HG03060 (cell line): ENCODE measurements around the gene PADI6.
"Not testable (repeated sequence)": the region's sequence is repeated elsewhere in the genome, so short reads cannot be mapped to it uniquely, and the experiment has no call there.

Experiments
- ATAC-seq: cut with Tn5 transposase; IDR thresholded peaks from one replicate; pipeline ENCODE4 v1.9.1; 2021; ENCODE audit warnings: low read depth, moderate number of reproducible peaks; ENCODE audit not compliant: unreplicated experiment

The PADI6 gene

DNA sequence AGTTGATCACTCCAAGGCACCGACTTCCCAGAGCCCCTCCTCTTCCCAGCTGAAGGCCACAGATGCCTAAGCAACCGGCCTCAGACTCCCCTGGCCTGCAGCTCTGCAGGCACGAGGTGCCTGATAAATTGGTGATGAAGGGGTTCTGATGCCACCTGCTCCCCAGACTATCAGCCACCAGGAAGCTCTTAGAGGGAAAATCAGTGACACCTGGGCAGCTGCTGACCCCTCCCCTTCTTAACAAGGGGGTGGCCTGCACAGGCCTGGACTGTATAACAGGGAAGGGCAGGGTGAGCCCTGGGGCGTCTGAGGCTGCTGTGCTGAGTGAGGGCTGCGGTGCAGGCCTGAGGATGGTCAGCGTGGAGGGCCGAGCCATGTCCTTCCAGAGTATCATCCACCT is at the start of gene PADI6:
PADI6 (plus strand) TSS at position 301 of the 400 bp plus-strand sequence; CDS start at position 351, 50 bp downstream.
- ATAC-seq = no peak

DNA sequence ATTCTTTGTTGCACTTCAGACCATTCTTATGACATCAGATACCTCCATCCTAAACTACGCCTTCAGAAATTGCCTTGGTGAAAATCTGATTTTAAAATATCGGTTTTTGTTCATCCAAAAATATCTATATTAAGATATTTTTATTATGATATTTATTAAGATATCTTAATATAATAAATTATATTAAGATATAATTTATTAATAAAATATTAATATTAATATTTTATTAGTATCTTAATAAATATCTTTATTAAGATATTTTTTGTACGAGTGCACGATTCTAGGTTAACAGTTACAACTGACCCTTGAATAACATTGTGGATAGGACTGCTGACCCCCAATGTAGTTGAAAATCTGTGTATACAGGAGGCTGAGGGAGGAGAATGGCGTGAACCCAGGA is 43.1 kb upstream of the PADI6 start:
- ATAC-seq = no peak

DNA sequence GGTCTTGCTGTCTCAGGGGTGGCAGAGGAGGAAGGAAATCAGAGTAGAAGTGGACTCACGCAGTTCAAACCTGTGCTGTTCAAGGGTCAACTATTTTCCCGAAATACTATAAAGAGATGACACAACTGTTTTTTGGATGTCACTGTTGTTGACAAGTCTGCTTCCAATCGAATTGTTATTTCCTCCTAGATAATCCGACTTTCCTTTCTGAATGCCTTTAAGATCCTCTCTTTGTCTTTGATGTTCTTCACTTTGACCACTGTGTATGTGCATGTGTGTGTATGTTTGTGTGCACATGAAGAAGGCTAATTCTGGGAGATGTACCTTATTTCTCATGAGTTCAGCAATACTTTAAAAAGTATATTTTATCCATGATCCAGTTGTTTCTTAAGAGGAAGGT is 42.4 kb upstream of the PADI6 start:
- no peak for ATAC-seq

DNA sequence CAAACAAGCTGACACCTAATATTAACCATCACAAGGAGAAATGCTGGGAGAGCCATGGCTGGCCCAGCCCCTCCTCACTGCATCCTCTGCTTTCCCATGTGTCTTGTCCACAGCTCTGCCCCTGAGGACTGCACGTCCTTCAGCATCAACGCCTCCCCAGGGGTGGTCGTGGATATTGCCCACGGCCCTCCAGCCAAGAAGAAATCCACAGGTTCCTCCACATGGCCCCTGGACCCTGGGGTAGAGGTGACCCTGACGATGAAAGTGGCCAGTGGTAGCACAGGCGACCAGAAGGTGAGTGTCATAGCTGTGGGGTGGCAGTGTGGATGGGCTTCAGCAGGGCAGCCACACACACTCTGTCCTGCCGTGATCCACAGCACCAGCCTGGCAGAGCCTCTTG is 41.1 kb upstream of the PADI6 start:
- no peak for ATAC-seq

DNA sequence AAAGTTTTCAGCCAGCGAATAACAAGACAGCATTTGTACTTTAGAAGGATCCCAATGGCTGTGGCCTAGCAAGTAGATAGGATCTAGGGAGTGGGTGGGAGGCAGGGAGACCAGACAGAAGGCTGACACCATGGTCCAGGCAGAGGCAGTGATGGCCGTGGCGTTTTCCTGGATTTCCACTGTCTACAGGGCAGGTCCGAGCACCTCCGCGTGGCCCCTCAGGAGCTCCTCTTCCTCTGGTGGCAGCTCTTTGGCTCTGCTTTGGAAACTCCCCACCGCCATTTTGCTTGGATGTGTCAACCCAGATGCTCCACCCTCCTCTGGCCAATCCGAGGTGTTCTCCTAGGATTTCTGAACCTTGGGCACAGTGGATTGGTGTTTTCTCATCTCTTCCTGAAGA is 38.9 kb upstream of the PADI6 start:
- no peak for ATAC-seq

DNA sequence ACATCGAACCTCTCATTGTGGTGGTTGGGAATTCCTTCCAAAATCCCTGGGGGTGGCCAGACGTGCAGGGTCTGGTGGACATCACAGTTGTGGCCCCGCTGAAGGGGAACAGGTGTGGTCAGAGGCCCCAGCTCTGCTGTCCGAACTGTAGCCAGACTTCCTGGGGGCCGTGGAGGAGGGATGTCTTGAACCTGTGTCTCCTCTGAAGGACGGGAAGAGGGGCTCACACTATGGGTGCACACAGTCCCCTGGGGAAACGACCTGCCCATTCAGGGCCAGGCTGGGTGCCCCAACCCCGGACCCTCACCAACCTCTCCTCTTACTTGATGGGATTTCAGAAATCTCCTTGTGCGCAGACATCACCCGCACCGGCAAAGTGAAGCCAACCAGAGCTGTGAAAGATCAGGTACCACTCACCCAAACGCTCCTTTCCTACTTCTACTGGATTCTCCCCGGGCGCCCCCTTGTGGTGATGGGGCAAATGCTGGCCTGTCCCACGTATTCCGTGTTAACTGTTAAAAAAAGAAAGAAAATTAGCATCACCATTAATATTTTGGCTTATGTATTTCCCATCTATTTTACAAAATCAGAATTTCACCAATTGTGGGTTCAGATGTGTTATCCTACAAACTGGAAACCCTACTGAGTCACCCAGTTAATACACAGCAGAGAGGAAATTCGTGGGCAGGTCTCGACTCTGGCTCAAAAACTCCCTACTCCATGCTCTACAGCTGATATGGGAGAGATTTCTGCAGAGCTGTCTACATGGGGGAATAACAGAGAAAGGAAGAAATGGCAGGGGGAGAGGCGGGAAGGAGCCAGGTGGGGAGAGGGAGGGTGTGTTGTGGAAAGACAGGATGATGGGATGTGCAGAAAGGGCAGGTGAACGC is 35.9 kb upstream of the PADI6 start:
- ATAC-seq = no peak

DNA sequence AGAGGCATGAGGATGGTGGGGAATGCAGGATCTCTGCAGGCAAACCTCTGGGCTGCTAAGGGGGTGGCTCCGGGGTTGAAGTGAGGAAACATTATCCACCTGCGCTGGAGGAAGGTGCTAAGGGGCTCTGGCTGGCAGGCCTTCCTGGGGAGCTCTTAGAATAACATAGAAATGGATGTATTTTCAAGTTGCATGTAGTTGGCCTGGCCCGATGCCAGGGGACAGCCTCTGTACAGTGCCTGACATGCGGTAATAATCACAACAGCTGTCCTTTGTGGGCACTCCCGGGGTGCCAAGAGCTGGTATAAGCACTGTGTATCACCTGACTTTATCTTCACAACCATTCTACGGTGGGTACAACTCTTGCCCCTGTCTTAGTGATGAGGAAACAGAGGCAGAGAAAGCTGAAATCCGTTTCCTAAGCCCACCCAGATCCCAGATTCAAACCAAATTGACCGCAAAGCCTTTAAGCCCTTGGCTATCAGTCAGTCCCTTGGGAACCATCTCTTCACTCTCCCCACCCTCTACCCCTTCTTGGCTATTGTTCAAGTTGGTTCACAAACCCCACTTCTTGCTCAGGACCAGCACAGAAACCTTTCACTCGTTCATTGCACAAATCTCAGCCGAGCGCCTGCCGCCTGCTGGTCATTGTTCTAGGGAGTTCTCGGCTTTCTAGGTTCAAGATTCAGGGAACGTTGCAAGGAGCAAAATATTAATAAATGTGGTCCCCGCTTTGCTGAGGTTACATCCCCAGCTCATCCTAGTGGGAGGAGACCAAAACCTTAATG is 33.1 kb upstream of the PADI6 start:
- no peak for ATAC-seq

DNA sequence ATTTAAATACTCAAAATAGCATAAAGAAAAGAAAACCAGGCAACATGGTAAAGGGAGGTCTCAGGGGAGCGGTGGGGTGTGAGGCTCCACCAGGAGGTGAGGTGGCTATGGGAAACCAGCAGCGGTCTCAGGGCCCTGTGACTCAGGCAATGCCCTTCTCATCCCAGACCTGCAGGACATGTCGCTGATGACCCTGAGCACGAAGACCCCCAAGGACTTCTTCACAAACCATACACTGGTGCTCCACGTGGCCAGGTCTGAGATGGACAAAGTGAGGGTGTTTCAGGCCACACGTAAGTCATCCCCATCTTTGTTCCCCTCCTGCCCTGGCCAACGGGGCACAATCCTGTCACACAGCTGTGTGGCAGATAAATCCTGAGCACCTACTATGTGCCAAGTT is 32.5 kb upstream of the PADI6 start:
- ATAC-seq = no peak

DNA sequence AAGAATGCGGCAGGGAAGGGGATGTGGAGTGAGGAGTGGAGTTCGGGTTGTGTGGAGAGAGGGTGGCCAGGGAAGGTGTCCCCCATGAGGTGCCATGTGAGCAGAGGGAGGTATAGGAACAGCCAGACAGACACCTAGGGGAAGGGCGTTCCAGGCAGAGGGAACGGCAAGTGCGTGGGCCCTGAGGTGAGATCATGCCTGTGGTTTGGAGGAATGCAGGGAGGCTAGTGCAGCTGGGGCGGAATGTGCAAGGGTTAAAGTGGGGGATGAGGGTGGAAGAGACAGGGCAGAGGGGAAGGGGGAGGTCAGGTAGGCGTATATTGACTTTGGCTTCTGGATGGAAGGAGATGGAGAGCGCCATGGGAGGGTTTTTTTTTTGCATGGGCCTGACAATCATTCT is 31.6 kb upstream of the PADI6 start:
- ATAC-seq = no peak

DNA sequence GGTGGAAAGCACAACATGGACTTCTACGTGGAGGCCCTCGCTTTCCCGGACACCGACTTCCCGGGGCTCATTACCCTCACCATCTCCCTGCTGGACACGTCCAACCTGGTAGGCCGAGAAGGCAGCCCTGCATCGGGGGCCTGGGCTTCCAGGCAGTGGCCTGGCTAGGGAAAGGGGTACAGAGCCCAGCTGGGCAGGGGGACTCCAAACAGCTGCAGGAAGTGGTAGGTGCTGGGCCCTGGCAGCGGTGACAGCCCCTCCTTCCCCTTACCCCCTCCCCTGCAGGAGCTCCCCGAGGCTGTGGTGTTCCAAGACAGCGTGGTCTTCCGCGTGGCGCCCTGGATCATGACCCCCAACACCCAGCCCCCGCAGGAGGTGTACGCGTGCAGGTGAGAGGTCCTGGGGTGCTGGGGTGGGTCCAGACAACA is 30.0 kb upstream of the PADI6 start:
- ATAC-seq = no peak

DNA sequence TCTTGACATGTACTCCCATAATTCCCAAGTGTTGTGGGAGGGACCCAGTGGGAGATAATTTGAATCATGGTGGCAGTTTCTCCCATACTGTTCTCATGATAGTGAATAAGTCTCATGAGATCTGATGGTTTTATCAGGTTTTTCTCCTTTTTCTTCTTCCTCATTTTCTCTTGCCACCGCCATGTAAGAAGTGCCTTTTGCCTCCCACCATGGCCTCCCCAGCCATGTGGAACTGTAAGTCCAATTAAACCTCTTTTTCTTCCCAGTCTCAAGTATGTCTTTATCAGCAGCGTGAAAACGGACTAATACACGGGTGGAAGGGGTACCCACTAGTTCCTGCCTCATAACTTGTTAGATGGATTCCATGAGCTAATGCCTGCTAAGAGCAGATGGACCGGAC is 26.5 kb upstream of the PADI6 start:
- ATAC-seq = not testable (repeated sequence)

DNA sequence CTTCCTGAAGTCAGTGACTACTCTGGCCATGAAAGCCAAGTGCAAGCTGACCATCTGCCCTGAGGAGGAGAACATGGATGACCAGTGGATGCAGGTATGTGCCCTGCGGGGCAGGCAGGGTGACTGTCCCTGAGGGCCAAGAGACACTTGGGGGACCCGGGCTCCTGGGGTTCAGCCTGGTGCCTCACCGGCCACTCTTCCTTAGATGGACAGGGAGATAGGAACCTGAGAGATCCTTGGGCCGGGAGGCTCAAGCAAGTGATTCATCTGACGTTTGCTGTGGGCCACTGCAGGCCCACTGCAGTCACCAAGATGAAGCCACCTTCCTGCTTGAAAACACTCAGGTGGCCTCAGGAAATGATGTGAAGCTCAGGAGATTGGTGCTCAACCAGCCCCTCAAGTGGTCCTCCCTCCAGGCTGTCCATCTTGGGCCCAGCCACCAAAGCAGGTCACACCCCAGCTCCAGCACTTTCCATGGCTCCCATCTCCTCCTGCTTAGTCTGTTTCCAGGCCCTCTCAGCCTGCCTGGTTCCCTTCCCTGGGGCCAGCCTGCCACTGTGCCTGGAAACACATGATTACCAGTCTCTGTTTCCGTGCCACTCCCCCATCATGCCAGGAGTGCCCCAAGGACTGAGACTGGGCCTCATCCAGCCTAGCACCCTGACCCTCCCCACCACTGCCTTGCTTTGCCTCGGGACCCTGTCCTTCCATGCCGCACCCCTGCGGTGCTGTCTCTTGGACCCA is 25.8 kb upstream of the PADI6 start:
- no peak for ATAC-seq

DNA sequence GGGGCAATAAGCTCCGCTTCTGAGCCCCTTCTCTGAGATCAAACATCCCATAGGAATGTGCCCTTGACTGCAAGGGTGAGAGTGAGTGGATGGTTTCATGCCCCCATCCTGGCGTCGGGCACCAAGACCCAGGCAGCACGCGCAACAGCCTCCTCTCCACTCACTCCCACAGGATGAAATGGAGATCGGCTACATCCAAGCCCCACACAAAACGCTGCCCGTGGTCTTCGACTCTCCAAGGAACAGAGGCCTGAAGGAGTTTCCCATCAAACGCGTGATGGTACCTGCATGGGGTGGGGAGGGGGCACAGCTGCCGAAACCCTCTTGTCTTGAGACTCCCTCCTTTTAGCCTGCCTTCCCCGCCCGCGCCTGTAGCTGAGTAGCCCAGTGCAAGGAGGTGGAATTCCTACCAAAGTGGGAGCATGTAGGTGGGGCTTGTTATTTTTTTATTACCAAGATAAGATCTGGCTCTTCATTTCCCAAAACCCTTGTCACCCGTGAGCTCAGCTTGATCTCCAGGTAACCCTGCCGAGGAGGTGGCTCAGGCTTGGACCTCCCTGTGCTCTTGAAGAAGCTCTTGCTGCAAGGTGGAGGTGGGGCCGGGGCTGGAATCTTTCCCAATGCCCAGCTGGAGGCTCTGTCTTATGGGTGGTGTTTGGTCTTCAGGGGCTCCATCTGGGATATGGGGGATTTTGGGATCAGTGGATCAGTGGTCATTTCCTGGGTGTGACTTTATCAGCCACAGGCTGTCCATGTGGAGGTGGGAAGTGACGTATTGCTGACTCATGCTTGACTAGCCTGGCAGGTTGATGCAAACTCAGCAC is 24.0 kb upstream of the PADI6 start:
- no peak for ATAC-seq

DNA sequence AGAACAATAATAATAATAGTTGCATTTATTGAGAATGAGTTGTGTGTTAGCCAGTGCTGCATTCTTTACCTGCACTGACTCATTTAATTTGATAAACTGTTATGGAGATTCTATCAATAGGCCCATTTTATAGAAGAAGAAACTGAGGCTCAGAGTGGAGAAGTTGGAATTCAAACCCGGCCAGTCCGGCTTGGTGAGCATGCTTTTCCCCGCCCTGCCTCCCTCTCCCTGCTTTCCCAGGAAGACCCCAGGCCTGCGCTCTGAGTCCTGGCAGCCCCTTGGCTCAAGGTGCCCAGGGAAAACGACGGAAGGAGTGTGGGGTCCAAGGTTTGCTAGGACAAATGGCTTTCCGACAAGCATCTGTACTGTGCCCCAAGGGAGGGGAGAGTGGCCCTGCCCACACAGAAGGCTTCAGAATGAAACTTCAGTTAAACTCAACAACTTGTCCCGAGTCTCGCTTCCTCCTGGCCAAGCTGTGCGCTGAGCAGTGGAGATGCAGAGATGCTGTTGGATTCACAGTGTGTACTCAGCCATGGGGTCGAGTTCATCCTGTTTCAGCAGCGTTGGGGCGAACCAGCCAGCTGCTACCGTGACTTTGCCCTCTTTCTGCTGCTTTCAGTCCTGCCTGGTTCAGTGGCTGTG is 23.3 kb upstream of the PADI6 start:
- ATAC-seq = no peak

DNA sequence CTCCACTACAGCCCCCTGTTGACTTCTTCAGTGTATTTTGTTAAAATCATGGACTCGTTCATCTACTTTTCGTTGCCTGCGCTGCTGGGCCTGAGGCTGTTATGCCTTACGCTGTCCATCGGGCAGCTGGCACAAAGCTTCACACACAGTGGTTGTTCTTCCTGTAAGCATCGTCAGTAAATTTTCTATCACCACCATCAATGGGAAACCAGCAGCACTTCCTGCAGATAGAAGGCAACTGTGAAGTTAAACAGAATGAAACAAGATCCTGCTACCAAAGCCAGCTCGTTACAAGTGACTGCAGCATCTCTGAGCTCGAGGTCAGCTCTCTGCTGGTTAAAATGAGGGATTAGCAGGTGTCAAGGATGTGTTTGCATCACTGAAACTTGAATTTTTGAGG is 21.9 kb upstream of the PADI6 start:
- no peak for ATAC-seq

DNA sequence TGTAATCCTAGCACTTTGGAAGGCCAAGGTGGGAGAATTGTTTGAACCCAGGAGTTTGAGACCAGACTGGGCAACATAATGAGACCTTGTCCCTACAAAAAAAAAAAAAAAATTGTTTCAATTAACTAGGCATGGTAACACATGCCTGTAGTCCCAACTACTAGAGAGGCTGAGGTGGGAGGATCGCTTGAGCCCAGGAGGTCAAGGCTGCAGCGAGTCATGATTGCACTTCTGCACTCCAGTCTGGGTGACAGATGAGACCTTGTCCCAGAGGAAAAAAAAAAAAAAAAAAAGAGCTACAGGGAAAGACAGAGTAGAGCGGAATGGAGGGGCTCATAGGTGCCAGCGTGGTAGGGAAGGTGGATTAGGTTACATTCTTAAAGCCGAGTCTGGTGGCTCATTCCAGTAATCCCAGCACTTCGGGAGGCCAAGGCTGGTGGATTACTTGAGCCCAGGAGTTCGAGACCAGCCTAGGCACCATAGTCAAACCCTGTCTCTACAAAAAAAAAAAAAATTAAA is 21.0 kb upstream of the PADI6 start:
- ATAC-seq = no peak

DNA sequence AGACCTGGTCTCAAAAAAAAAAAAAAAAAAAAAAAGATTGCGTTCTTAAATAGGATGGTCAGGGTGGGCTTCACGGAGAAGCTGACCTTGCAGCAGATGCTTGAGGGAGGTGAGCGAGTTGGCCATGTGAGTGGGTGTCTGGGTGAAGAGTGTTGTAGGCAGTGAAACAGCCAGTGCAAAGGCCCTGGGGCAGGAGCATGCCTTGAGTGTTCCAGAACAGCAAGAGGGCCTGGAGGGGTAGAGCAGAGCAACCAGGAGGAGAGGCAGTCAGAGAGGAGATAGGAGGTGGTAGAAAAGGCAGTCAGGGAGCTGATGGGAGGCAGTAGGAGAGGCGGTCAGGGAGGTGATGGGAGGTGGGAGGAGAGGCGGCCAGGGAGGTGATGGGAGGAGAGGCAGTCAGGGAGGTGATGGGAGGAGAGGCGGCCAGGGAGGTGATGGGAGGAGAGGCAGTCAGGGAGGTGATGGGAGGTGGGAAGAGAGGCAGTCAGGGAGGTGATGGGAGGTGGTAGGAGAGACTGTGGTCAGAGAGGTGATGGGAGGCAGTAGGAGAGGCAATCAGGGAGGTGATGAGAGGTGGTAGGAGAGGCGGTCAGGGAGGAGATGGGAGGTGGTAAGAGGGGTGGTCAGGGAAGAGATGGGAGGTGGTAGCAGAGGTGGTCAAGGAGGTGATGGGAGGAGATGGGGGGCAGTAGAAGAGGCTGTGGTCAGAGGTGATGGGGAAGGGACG is 20.2 kb upstream of the PADI6 start:
- no peak for ATAC-seq

DNA sequence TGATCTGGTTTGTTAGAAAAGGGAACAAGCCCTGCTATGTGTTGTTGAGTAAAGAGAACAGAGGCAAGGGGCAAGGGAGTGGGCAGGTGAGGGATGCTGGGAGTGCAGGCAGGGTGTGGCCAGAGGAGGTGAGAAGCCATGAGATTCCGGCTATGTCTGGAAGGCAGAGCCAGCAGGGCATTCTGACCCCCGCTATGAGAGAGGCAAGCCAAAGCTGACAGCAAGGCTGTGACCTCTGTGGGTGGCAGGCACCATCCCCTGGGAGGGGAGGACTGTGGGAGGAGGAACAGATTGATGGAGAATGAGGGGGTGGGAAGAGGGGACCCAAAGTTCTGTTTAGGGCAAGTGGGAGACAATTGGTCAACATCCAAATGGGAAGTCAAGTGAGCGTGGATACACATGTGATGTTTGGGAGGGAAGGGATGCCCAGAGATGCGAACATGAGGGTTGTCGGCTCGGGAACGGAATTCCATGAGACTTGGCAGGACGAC is 19.5 kb upstream of the PADI6 start:
- no peak for ATAC-seq

DNA sequence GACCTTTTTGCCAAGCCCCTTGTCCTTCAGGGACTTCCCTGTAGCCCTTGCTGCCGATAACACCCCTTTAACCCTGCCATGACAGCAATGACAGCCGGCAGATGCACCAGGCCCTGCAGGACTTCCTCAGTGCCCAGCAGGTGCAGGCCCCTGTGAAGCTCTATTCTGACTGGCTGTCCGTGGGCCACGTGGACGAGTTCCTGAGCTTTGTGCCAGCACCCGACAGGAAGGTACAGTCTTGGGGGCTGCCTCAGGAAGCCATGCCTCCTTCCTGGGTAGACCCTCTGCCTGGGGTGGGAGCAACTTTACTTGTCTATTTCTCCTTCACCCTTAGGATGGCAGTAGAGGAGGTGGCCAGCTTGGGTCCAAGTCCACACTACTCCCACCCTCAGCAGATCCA is 16.1 kb upstream of the PADI6 start:
- no peak for ATAC-seq
